ENCODE results near the gene PKLR.
"Not testable (repeated sequence)": the region's sequence is repeated elsewhere in the genome, so short reads cannot be mapped to it uniquely, and the experiment has no call there.

The PKLR gene

GRCh38 chr1:155316922-155317321, 15.7 kb upstream of the PKLR start:
- DNase-seq: no peak

- no peak for DNase-seq
These were observed 12.0 kb upstream of the PKLR start for GRCh38 chr1:155313261-155313660.

GRCh38 chr1:155309423-155310021, 8.3 kb upstream of the PKLR start:
- DNase-seq: no peak

- DNase-seq: peak; percentile 94
These were observed 7.5 kb upstream of the PKLR start, which contains the start of gene FDPS for GRCh38 chr1:155308493-155309422. Gene FDPS, plus strand, starts transcription at chr1:155308866. Its CDS starts 924 bp downstream, at chr1:155309790.

- DNase-seq: no peak
These were observed 6.1 kb upstream of the PKLR start for GRCh38 chr1:155307247-155307740.

- no peak for DNase-seq
These were observed 4.7 kb upstream of the PKLR start for GRCh38 chr1:155305881-155306391.

- no peak for DNase-seq
These were observed 3.4 kb upstream of the PKLR start for GRCh38 chr1:155304558-155305063.

- DNase-seq: no peak
These were observed 497 bp downstream of the PKLR start for GRCh38 chr1:155300553-155301329.

GRCh38 chr1:155300024-155300423, 1.2 kb downstream of the PKLR start:
- DNase-seq: no peak

GRCh38 chr1:155297384-155297783, 3.9 kb downstream of the PKLR start:
- no peak for DNase-seq

- no peak for DNase-seq
These were observed 4.6 kb downstream of the PKLR start for GRCh38 chr1:155296661-155297060.

GRCh38 chr1:155295942-155296267, 5.3 kb downstream of the PKLR start:
- DNase-seq: no peak

GRCh38 chr1:155295183-155295941, 5.9 kb downstream of the PKLR start:
- no peak for DNase-seq

- DNase-seq: no peak
These were observed 6.6 kb downstream of the PKLR start for GRCh38 chr1:155294520-155295182.

- DNase-seq: no peak
These were observed 8.0 kb downstream of the PKLR start for GRCh38 chr1:155293086-155293749.

GRCh38 chr1:155291006-155291405, 10.2 kb downstream of the PKLR start:
- DNase-seq: not testable (repeated sequence)

- no peak for DNase-seq
These were observed 13.2 kb downstream of the PKLR start for GRCh38 chr1:155287987-155288543.

- no peak for DNase-seq
These were observed 14.7 kb downstream of the PKLR start for GRCh38 chr1:155286544-155286943.

GRCh38 chr1:155285631-155286044, 15.6 kb downstream of the PKLR start:
- DNase-seq: no peak

GRCh38 chr1:155285063-155285462, 16.2 kb downstream of the PKLR start:
- no peak for DNase-seq

GRCh38 chr1:155284476-155284875, 16.8 kb downstream of the PKLR start:
- DNase-seq: no peak

All from activated CD8-positive, alpha-beta memory T cell treated with anti-CD3 and anti-CD28 coated beads, Interleukin-2, amount 50 U/mL, for 4 hours (primary cell).